ENCODE results near the gene STX16. TPM values are rescaled to one million over a fixed set of nuclear protein-coding genes. Genes with fewer than 3 reads are reported as not detected.

The STX16 gene
- total RNA-seq, 1 donor from 2014 or later, result 126 TPM

GRCh38 chr20:58695084-58695722 is 44.1 kb downstream of the STX16 start:
- intact Hi-C loops (cut with micrococcal nuclease), result no loop called here

- intact Hi-C loops (cut with micrococcal nuclease), result no loop called here
Observed at GRCh38 chr20:58695895-58696375, 44.9 kb downstream of the STX16 start.

- intact Hi-C loops (cut with micrococcal nuclease), result no loop called here
Observed at GRCh38 chr20:58696411-58696961, 45.4 kb downstream of the STX16 start.

DNA sequence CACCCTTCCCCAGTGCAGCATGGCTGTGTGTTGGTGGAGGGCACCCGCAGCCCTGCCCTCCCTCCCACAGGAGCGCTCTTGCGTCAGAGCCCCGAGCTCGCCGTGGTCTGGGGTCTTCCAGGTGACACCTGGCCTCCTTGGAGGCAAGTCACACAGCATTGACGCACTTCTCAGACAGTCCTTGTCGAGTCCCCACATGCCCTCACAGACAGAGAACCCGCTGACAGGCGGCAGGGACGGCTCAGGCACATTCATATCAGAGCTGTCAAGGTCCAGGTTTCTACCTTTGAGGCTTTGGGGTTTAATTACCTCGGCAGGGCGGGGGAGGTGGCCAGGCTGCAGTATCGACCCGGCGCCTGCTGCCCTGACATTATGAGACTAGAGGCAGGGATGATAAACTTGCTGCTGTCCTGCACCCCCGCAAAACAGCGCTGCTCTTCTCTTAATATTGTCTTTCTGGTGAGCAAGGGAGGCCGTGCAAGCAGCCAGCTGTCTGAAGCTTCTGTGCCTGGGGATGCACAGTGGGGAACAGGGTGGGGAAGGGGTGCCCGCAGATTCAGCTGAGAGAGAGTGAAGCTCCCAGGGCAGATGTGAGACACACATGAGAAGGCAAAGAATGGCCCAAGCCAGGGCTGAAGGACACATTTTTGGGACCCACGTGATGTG is 46.3 kb downstream of the STX16 start:
- intact Hi-C loops (cut with micrococcal nuclease), result no loop called here

GRCh38 chr20:58697867-58698703 is 47.0 kb downstream of the STX16 start:
- intact Hi-C loops (cut with micrococcal nuclease), result no loop called here

DNA sequence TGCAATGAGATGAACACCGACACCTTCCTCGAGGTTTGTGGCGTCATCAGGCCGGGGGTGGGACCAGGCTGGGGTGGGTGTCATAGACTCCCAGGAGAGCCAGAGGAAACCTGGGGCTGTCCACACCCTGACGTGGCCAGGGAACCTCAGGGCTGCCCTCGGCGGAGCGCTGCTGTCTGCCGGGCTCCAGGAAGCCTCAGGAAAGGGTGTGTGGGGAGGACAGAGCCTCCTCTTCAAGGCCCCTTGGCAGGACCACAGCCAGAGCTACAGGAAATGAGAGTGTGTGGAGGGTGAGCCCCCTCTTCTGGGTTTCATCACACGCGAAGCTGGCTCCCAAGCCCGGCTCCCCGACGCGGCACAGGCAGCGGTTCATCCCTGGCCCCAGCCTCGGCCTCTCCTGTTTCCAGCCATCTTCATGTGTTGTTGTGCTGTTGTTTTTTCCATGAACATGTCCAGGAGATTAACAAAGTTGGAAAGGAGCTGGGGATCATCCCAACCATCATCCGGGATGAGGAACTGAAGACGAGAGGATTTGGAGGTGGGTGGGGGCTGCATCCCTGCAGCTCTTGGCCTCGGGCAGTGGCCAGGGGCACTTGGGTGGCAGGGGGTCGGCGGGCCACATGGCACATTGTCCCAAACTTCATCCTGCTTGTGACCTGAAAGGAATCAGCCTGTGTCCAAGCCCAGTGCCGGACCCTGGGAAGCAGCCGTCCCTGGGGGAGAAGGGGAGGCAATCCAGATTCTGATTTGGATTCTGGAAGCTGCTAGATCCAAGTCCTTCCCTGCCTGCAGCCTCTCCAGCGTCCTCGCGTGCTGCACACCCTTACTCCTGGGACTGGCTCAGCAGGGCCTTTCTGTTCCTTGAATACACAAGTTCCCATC is 47.9 kb downstream of the STX16 start:
- intact Hi-C loops (cut with micrococcal nuclease), result no loop called here

DNA sequence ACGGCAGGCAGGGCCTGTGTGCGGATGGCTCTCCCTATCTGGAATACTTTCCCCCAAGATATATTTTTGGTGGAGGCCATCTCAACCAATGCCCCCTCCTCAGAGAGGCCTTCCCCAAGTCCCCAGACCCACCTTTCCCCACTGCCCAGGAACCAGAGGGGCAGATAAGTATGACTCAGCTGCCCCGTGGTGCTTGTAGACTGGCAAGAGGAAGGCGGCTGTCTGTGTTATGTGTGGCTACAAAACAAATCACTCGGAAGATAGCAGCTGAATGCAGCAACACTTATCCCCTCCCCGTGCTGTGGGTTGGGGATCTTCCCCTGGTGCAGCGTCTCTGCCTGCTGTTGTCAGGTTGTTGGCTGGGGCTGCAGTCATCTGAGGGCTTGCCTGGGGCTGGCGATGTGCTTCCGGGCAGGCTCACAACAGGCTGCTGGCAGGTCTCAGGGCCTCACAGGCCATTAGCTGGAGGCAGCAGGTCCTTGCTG is 48.6 kb downstream of the STX16 start:
- intact Hi-C loops (cut with micrococcal nuclease), result no loop called here

GRCh38 chr20:58700121-58700821 is 49.2 kb downstream of the STX16 start:
- intact Hi-C loops (cut with micrococcal nuclease), result no loop called here

- intact Hi-C loops (cut with micrococcal nuclease), result no loop called here
Observed at GRCh38 chr20:58700823-58701222, 49.7 kb downstream of the STX16 start.

GRCh38 chr20:58701431-58702160 is 50.5 kb downstream of the STX16 start:
- intact Hi-C loops (cut with micrococcal nuclease), result no loop called here

GRCh38 chr20:58702161-58702510 is 51.1 kb downstream of the STX16 start:
- intact Hi-C loops (cut with micrococcal nuclease), result no loop called here

DNA sequence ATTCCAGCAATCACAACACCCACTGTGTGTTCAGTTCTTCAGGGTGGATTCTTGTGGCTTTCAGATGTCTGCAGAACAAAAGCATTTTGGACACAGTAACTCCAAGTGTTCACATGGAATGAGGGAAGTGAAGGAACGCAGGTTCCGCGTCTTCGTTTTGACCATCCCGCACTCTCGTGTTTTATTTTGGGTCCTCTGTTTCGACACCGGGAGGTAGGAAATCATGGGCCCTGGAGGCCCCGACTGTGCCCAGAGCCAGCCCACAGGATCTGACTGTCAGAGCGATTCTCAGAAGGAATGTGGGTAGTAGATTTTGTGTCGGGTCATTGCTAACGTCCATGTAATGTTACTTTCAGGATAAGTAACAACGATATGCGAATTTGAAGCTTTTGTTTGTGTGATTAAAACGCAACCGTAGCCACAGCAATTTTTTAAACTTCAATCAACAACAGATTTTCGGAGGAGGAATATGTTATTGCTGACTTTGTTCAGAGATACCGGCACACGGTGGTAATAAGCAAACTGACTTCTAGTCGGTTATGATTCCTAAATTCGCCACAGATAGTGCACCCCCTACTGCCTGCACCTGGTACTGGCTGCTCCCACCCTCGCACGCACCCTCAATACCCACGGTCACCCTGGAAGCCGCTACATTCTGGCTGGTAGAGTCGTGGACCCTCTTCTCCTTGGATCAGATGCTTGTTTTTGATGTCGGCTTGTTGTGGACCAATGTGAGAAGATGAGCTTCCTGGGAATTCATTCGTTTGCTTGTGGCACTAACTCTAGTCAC is 52.0 kb downstream of the STX16 start:
- intact Hi-C loops (cut with micrococcal nuclease), result no loop called here

DNA sequence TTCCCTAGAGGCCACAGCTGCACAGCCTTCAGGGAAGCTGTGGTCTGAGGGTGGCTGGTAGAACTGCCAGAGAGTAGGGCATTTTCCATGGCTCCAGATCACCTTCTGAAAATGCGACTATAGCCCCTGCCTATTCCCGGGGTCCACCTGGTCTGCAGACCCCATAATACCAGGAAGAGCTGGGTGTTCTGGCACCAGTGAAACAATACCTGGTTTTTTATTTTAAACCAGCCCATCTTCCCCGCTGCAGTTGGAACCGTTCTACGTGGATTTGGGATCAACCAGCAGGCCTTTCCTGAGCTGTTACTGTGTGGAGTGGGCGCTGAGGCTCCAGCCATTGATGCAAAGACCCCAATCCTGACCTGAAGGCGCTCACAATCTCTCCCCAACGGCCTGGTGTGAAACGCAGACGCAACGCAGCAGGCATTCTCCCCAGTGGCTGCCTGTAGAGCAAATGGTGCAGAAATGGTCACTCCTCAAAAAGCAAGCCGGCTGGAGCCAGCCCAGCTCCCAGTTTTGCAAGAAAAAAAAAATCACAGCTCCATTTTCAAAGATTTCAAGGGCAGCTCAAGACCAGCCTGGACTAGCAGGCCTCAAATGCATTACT is 52.8 kb downstream of the STX16 start:
- intact Hi-C loops (cut with micrococcal nuclease), result no loop called here

- intact Hi-C loops (cut with micrococcal nuclease), result no loop called here
Observed at GRCh38 chr20:58705208-58705926, 54.3 kb downstream of the STX16 start.

DNA sequence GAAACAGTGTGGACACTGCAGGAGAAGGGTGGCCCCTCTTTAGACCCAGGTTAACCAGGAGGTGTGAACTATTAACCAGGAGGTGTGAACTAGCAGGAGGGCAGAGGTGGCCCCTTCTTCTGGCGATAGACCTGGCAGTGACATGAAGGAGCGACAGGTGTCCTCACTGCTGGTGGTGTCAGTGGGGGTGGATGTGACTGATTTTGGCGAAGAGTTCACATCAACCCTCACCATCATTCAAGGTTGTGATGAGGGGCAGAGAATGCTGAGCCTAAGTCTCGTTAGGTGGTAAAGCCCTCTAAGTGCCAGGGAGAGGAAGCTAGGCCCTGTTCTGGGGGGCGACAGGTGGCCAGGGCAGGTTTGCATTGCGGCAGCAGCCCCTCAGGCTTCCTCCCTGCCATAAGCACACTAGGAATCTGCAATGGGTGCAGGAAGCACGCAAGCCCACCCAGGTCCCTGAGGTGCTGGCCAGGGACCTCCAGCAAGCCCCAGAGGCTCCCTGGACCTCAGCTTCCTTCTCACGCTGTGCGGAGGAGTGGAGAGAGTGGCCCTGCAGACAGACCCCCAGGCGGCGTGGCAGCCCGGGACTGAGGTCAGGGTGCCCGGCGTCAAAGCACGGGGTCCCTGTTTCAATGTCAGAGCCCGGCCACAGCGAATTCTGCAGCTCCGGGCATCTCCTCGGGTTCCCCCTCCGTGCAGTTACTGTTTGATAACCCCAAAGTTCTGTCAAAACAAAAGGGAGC is 55.2 kb downstream of the STX16 start:
- intact Hi-C loops (cut with micrococcal nuclease), result no loop called here

GRCh38 chr20:58706975-58707681 is 56.0 kb downstream of the STX16 start:
- intact Hi-C loops (cut with micrococcal nuclease), result no loop called here
